Measurements from ENCODE around the gene GLB1L2.

GLB1L2 gene

GRCh38 chr11:134331354-134332188 is at the start of gene GLB1L2:
TSS of gene GLB1L2 (plus strand) at chr11:134331988. CDS start at chr11:134332062, 74 bp downstream.
- TF ChIP-seq GATA2 (IDR thresholded peaks at IDR 0.05; ENCODE audit: low read depth, low read length) (no peak), GATA3 (IDR thresholded peaks at IDR 0.05; ENCODE audit: low read depth, low read length) (no peak)

- TF ChIP-seq GATA3 (IDR thresholded peaks at IDR 0.05; ENCODE audit: low read depth, low read length) (no peak), GATA2 (IDR thresholded peaks at IDR 0.05; ENCODE audit: low read depth, low read length) (no peak)
Observed at GRCh38 chr11:134282121-134283045, 49.4 kb upstream of the GLB1L2 start.

GRCh38 chr11:134283461-134284230 is 48.1 kb upstream of the GLB1L2 start:
- no peak for TF ChIP-seq GATA3 (IDR thresholded peaks at IDR 0.05; ENCODE audit: low read depth, low read length)
- no peak for TF ChIP-seq GATA2 (IDR thresholded peaks at IDR 0.05; ENCODE audit: low read depth, low read length)

GRCh38 chr11:134287561-134287960 is 44.2 kb upstream of the GLB1L2 start:
- TF ChIP-seq GATA3 (IDR thresholded peaks at IDR 0.05; ENCODE audit: low read depth, low read length) (no peak), GATA2 (IDR thresholded peaks at IDR 0.05; ENCODE audit: low read depth, low read length) (no peak)

- no peak for TF ChIP-seq GATA2 (IDR thresholded peaks at IDR 0.05; ENCODE audit: low read depth, low read length)
- no peak for TF ChIP-seq GATA3 (IDR thresholded peaks at IDR 0.05; ENCODE audit: low read depth, low read length)
Observed at GRCh38 chr11:134288486-134288885, 43.3 kb upstream of the GLB1L2 start.

- TF ChIP-seq GATA3 (IDR thresholded peaks at IDR 0.05; ENCODE audit: low read depth, low read length): no peak
- TF ChIP-seq GATA2 (IDR thresholded peaks at IDR 0.05; ENCODE audit: low read depth, low read length): no peak
Observed at GRCh38 chr11:134289167-134289566, 42.6 kb upstream of the GLB1L2 start.

- TF ChIP-seq GATA2 (IDR thresholded peaks at IDR 0.05; ENCODE audit: low read depth, low read length): no peak
- TF ChIP-seq GATA3 (IDR thresholded peaks at IDR 0.05; ENCODE audit: low read depth, low read length): no peak
Observed at GRCh38 chr11:134289789-134290188, 42.0 kb upstream of the GLB1L2 start.

- no peak for TF ChIP-seq GATA3 (IDR thresholded peaks at IDR 0.05; ENCODE audit: low read depth, low read length)
- no peak for TF ChIP-seq GATA2 (IDR thresholded peaks at IDR 0.05; ENCODE audit: low read depth, low read length)
Observed at GRCh38 chr11:134290646-134291045, 41.1 kb upstream of the GLB1L2 start.

- no peak for TF ChIP-seq GATA3 (IDR thresholded peaks at IDR 0.05; ENCODE audit: low read depth, low read length)
Observed at GRCh38 chr11:134291196-134291595, 40.6 kb upstream of the GLB1L2 start.

- TF ChIP-seq GATA2 (IDR thresholded peaks at IDR 0.05; ENCODE audit: low read depth, low read length): no peak
- no peak for TF ChIP-seq GATA3 (IDR thresholded peaks at IDR 0.05; ENCODE audit: low read depth, low read length)
Observed at GRCh38 chr11:134292661-134293060, 39.1 kb upstream of the GLB1L2 start.

- TF ChIP-seq GATA2 (IDR thresholded peaks at IDR 0.05; ENCODE audit: low read depth, low read length) (no peak), GATA3 (IDR thresholded peaks at IDR 0.05; ENCODE audit: low read depth, low read length) (no peak)
Observed at GRCh38 chr11:134293119-134294113, 38.4 kb upstream of the GLB1L2 start.

- TF ChIP-seq GATA2 (IDR thresholded peaks at IDR 0.05; ENCODE audit: low read depth, low read length): no peak
- TF ChIP-seq GATA3 (IDR thresholded peaks at IDR 0.05; ENCODE audit: low read depth, low read length): no peak
Observed at GRCh38 chr11:134294664-134295063, 37.1 kb upstream of the GLB1L2 start.

GRCh38 chr11:134312223-134312622 is 19.6 kb upstream of the GLB1L2 start:
- TF ChIP-seq GATA3 (IDR thresholded peaks at IDR 0.05; ENCODE audit: low read depth, low read length) (no peak), GATA2 (IDR thresholded peaks at IDR 0.05; ENCODE audit: low read depth, low read length) (no peak)
